GM18511 (cell line): Measurements from ENCODE around the gene FNDC11.
"Not testable (repeated sequence)": the region's sequence is repeated elsewhere in the genome, so short reads cannot be mapped to it uniquely, and the experiment has no call there.

Source experiments
- ATAC-seq: cut with Tn5 transposase; IDR thresholded peaks from one replicate; pipeline ENCODE4 v1.9.1; 2021; ENCODE audit warnings: mild to moderate bottlenecking, moderate library complexity; ENCODE audit not compliant: unreplicated experiment

FNDC11 gene

GRCh38 chr20:63552481-63553249 lies 1.3 kb upstream of the FNDC11 start:
- peak; percentile 52 for ATAC-seq

- ATAC-seq: peak; percentile 41
These were observed 567 bp upstream of the FNDC11 start for GRCh38 chr20:63553251-63553932.

DNA sequence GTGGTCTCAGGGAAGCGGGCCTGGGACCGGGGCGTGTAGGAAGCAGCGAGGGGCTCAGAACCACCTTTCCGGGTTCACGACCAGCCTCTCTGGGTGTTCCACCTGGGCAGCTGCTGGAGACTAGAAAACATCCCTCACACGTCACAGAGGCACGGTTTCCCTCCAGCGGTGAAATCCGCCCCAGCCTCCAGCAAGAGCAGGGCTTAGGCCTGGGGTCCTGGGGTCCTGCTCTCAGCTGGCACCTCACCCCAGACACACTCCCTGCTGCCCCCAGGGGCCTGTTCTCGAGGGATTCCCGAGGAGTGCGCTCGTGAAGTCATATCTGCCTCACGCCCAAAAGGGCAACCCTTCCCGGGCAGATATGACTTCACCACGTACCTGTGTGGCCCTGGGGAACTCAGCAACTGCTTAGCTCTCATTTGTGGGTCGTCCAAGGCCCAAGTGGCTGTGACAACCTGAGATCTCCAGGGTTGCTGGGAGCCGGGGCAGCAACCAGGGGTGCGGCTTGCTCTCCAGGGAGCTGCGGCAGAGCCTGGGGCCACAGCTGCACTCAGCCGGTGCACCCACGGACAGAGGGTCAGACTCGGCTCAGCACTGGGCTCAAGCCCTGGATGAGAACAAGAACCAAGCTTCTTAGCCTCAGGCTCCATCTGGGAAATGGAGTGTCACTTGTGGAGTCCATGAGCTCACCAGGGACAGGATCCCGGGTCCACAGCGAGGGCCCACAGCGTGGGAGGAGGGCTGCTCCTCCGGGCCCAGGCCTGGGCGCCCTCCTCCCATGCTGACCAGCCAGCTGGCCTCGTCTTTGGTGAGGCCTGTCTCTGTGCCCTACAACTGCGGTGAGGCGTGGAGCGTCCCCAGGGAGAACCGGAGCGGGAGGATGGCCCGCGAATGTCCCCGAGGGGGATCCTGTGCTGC lies 661 bp downstream of the FNDC11 start:
- no peak for ATAC-seq

DNA sequence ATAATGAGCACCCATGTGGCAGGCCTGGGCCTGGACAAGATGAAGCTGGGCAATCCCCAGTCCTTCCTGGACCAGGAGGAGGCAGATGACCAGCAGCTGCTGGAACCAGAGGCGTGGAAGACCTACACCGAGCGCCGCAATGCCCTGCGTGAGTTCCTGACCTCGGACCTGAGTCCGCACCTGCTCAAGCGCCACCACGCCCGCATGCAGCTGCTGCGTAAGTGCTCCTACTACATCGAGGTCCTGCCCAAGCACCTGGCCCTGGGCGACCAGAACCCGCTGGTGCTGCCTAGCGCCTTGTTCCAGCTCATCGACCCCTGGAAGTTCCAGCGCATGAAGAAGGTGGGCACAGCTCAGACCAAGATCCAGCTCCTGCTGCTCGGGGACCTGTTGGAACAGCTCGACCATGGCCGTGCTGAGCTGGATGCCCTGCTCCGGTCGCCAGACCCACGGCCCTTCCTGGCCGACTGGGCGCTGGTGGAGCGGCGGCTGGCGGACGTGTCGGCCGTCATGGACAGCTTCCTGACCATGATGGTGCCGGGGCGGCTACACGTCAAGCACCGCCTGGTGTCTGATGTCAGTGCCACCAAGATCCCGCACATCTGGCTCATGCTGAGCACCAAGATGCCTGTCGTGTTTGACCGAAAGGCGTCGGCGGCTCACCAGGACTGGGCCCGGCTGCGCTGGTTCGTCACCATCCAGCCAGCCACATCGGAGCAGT lies 1.9 kb downstream of the FNDC11 start:
- ATAC-seq: no peak

GRCh38 chr20:63556873-63557478 lies 3.0 kb downstream of the FNDC11 start:
- no peak for ATAC-seq

DNA sequence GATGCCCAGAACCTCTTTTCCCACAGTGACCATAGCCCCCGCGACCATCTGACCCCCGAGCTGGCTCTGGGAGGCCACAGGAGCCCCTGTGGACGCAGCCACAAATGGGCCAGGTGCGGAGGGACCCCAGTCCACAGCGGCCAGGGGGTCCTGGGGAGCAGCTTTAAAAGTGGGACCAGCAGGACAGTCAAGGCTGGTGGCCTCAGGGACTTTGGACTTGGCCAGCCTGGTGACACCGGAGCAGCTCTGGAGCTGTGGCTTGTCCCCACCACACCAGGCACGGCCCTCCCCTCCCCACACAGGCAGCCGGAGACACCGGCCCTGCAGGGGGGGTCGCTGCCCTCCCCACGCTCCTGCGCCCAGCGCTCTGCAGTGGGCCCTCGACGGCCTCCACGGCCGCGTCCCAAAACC lies 3.5 kb downstream of the FNDC11 start:
- ATAC-seq: no peak

DNA sequence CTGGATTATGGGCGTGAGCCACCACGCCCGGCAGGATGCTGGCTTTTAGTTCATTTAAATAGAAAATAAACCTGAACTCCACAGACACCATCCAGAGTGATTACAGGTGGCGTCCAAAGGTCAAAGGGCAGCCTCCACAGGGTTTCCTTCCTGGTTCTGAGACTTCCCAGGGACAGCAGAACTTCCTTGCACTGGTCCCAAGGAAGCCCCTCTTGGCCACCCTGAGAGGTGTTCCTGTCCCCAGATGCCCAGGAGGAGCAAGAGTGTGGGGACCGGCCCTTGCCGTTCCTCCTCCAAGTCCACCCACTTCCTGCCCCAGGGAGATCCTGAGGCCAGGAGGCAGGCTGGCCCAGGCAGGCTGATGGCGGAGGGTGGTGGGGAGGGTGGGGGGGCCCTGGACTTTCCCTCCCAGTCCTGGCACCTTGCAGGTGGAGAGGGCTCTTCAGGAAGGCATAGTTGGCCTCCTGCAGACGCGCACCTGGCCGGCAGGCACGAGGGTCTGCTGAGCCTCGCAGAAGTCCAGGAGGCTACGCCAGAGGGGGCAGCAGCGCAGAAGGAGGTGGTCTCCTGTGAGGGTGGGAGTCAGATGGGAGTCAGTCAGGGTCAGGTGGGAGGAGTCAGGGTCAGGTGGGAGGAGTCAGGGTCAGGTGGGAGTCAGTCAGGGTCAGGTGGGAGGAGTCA lies 5.0 kb downstream of the FNDC11 start:
- ATAC-seq: no peak

DNA sequence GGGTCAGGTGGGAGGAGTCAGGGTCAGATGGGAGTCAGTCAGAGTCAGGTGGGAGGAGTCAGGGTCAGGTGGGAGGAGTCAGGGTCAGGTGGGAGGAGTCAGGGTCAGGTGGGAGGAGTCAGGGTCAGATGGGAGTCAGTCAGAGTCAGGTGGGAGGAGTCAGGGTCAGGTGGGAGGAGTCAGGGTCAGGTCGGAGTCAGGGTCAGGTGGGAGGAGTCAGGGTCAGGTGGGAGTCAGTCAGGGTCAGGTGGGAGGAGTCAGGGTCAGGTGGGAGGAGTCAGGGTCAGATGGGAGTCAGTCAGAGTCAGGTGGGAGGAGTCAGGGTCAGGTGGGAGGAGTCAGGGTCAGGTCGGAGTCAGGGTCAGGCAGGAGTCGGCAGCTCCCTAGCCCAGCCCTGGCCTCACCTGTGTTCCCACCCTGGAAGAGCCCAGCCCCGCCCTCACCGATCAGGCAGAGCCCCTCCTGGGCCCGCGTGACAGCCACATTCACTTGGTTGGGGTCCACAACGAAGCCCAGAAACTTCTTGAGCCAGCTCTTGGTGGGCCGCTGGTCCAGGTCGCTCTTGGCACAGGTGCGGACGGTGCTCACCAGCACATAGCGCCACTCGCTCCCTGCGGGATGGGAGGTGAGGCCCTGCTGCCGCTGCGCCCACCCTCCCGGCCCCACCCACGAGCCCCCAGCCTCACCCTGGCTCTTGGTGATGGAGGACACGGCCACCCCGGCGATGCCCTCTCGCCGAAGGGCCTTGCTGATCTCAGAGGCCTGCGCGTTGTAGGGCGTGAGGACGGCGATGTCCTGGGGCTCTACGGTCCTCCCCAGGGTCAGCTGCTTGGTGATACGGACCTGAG lies 5.8 kb downstream of the FNDC11 start:
- ATAC-seq: not testable (repeated sequence)

DNA sequence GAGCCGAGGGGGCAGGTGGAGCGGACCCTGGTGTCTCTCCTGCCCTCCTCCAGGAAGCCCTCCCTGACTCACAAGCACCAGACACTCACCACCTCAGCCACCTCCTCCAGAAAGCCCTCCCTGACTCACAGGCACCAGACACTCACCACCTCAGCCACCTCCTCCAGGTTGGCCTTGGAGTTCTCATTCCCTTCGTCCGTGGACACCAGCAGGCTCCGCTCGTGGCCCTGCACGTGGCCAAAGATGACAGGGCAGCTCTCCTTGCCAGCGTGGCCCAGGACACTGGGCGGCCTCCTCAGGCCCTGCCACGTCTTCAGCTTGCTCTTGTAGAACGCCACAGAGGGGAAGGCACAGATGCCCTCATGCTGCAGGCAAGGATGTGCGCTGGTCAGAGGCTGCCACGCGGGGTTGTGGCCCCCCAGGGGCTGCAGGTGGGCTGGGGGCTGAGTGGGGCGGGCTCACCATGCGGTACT lies 6.4 kb downstream of the FNDC11 start:
- ATAC-seq: no peak

DNA sequence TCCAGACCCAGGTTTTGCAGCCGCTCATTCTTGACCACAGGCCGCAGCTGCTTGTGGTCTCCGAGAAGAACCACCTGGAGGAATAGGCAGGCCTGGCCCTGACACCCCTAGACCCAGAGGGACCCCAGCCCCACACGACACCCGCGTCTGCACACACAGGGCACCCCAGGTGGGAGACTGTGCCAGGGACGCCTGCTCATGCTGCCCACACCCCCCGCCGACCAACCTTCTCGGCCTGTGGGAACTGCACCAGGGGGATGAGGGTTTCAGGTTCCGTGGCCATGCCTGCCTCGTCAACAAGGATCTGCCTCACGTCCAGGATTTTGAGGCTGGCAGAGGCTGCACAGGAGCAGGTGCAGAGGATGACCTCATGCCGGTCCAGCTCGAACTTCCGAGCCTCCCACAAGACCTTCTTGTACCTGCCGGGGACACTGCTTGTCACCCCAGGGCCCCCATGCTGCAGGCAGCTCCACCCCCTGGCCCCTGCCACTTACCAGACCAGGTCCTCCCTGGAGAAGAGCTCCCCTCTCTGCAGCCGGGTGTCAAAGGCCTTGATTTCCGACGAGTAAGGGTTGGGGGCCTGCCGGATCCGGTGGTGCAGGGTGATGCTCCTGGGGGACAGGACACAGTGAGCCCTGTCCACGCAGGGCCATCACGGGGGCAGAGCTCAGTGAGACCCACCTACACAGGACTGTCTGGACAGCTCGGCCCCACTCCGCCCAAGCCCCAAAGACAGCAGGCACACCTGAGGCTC lies 7.1 kb downstream of the FNDC11 start:
- no peak for ATAC-seq

GRCh38 chr20:63561624-63562396 lies 7.9 kb downstream of the FNDC11 start:
- no peak for ATAC-seq

- no peak for ATAC-seq
These were observed 8.7 kb downstream of the FNDC11 start for GRCh38 chr20:63562461-63563224.

- no peak for ATAC-seq
These were observed 9.4 kb downstream of the FNDC11 start for GRCh38 chr20:63563225-63563935.

GRCh38 chr20:63564036-63564810 lies 10.3 kb downstream of the FNDC11 start:
- no peak for ATAC-seq

DNA sequence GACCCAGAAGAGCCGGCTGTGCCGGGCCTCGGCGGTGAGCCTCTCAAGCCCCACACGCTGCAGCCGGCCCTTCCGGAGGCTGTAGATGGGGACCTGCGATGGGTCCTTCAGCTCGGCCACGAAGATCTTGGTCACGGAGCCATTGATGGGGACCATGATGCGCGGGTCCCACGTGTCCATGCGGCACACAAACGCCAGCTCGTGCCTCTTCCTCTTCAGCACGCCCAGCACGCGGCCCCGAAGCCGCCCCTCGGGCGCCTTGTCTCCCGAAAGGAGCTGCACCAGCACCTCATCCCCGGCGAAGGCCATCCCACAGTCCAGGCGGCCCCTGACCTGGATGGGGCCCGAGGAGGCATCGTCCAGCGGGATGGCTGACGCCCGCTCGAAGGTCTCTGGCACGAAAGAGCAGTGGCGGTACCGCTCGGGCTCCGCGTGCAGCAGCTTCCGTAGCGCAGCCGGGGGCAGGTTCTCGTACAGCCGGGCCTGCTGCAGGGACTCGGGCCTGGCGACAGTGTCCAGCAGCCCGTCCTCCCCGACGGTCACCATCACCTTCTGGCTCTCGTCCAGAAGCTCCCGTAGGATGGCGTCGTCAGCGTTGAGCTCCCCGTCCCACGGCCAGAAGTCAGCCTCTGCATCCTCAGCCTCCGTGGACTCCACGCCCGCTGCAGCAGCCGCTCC lies 11.2 kb downstream of the FNDC11 start:
- ATAC-seq: no peak
